T-helper 9 cell (primary cell): ENCODE measurements around the gene PLCG2.
"Not testable (repeated sequence)": the region's sequence is repeated elsewhere in the genome, so short reads cannot be mapped to it uniquely, and the experiment has no call there.

Experiments used
- DNase-seq: peaks from one replicate; pipeline ENCODE4 v3.0.0-alpha.2; 2020

PLCG2 gene

GRCh38 chr16:81850197-81850944 is 71.3 kb downstream of the PLCG2 start:
- no peak for DNase-seq

- no peak for DNase-seq
Measured at GRCh38 chr16:81852347-81852746, 73.3 kb downstream of the PLCG2 start.

- no peak for DNase-seq
Measured at GRCh38 chr16:81855552-81856153, 76.6 kb downstream of the PLCG2 start.

- DNase-seq = no peak
Measured at GRCh38 chr16:81860287-81861266, 81.5 kb downstream of the PLCG2 start.

GRCh38 chr16:81861503-81861902 is 82.4 kb downstream of the PLCG2 start:
- no peak for DNase-seq

- DNase-seq = no peak
Measured at GRCh38 chr16:81861915-81862314, 82.8 kb downstream of the PLCG2 start.

GRCh38 chr16:81863630-81864352 is 84.7 kb downstream of the PLCG2 start:
- no peak for DNase-seq

GRCh38 chr16:81864646-81865382 is 85.7 kb downstream of the PLCG2 start:
- no peak for DNase-seq

- DNase-seq = no peak
Measured at GRCh38 chr16:81866820-81867440, 87.8 kb downstream of the PLCG2 start.

- no peak for DNase-seq
Measured at GRCh38 chr16:81868057-81868748, 89.1 kb downstream of the PLCG2 start.

- DNase-seq = no peak
Measured at GRCh38 chr16:81869326-81869725, 90.2 kb downstream of the PLCG2 start.

- no peak for DNase-seq
Measured at GRCh38 chr16:81873206-81873605, 94.1 kb downstream of the PLCG2 start.

- DNase-seq = peak; percentile 13
Measured at GRCh38 chr16:81873843-81874752, 95.0 kb downstream of the PLCG2 start.

GRCh38 chr16:81875461-81875860 is 96.4 kb downstream of the PLCG2 start:
- no peak for DNase-seq

GRCh38 chr16:81876273-81876900 is 97.3 kb downstream of the PLCG2 start:
- no peak for DNase-seq

- DNase-seq = not testable (repeated sequence)
Measured at GRCh38 chr16:81877490-81877889, 98.4 kb downstream of the PLCG2 start.

- no peak for DNase-seq
Measured at GRCh38 chr16:81878529-81878928, 99.4 kb downstream of the PLCG2 start.

GRCh38 chr16:81879625-81880024 is 100.5 kb downstream of the PLCG2 start:
- DNase-seq = no peak

- no peak for DNase-seq
Measured at GRCh38 chr16:81880816-81881215, 101.7 kb downstream of the PLCG2 start.
